SK-N-SH treated with all-trans-retinoic acid at 6 μM for 48 hours (cell line): Measurements from ENCODE around the gene ADNP.

Source experiments
- ATAC-seq: fragments of 200-7000 bp; cut with Tn5 transposase; 3 replicates; pipeline ENCODE4 v1.9.1; 2020; ENCODE audit warnings: mild to moderate bottlenecking, moderate library complexity
- ARNTL ChIP-seq: fragments of 450-650 bp; formaldehyde crosslinking; IDR thresholded peaks from 2 replicates; pipeline ENCODE4 v1.5.0; 2020; ENCODE audit warnings: low read depth, mild to moderate bottlenecking, moderate library complexity, borderline replicate concordance
- BACH2 ChIP-seq: fragments of 250-450 bp; sonication (Bioruptor Pico); IDR thresholded peaks from 2 replicates; pipeline ENCODE4 v1.9.0; 2021; ENCODE audit warnings: mild to moderate bottlenecking, borderline replicate concordance
- CREB5 ChIP-seq: fragments of 250-450 bp; sonication (Bioruptor Pico); IDR thresholded peaks from 2 replicates; pipeline ENCODE4 v1.5.1; 2020; ENCODE audit warnings: low read depth, mild to moderate bottlenecking, moderate library complexity
- CSDC2 ChIP-seq: fragments of 250-450 bp; sonication (Bioruptor Pico); IDR thresholded peaks from 2 replicates; pipeline ENCODE4 v1.5.0; 2020; ENCODE audit warnings: mild to moderate bottlenecking, moderate library complexity
- CSRNP3 ChIP-seq: fragments of 250-450 bp; sonication (Bioruptor Pico); IDR thresholded peaks from 2 replicates; pipeline ENCODE4 v1.5.1; 2021; ENCODE audit warnings: mild to moderate bottlenecking, moderate library complexity
- GLIS3 ChIP-seq: fragments of 250-450 bp; sonication (Bioruptor Pico); IDR thresholded peaks from 2 replicates; pipeline ENCODE4 v1.5.0; 2020; ENCODE audit warnings: mild to moderate bottlenecking, moderate library complexity
- ISL1 ChIP-seq: fragments of 250-450 bp; sonication (Bioruptor Pico); IDR thresholded peaks from 2 replicates; pipeline ENCODE4 v2.1.2; 2022; ENCODE audit warnings: mild to moderate bottlenecking, moderate library complexity
- OSR1 ChIP-seq: fragments of 250-450 bp; sonication (Bioruptor Pico); IDR thresholded peaks from 2 replicates; pipeline ENCODE4 v1.8.0; 2022; ENCODE audit warnings: moderate library complexity, mild to moderate bottlenecking, inconsistent platforms
- PPARA ChIP-seq: fragments of 250-450 bp; sonication (Bioruptor Pico); IDR thresholded peaks from 2 replicates; pipeline ENCODE4 v1.5.0; 2020; ENCODE audit warnings: mild to moderate bottlenecking, borderline replicate concordance
- RARB ChIP-seq: fragments of 250-450 bp; sonication (Bioruptor Pico); IDR thresholded peaks from 2 replicates; pipeline ENCODE4 v1.8.0; 2021; ENCODE audit warnings: mild to moderate bottlenecking, moderate library complexity
- TCF4 ChIP-seq: fragments of 250-450 bp; sonication (Bioruptor Pico); IDR thresholded peaks from 2 replicates; pipeline ENCODE4 v1.8.0; 2021; ENCODE audit warnings: mild to moderate bottlenecking, moderate library complexity, borderline replicate concordance
- TOX ChIP-seq: fragments of 250-450 bp; sonication (Bioruptor Pico); IDR thresholded peaks from 2 replicates; pipeline ENCODE4 v1.8.0; 2021; ENCODE audit warnings: mild to moderate bottlenecking, moderate library complexity, borderline replicate concordance
- ZC3H10 ChIP-seq: fragments of 250-450 bp; sonication (Bioruptor Pico); IDR thresholded peaks from 2 replicates; pipeline ENCODE4 v1.5.1; 2021; ENCODE audit warnings: mild to moderate bottlenecking, moderate library complexity
- ZFP3 ChIP-seq: fragments of 250-450 bp; sonication (Bioruptor Pico); IDR thresholded peaks from 2 replicates; pipeline ENCODE4 v1.5.0; 2020; ENCODE audit warnings: mild to moderate bottlenecking, moderate library complexity
- ZNF565 ChIP-seq: fragments of 450-650 bp; formaldehyde crosslinking; conservative IDR thresholded peaks from 2 replicates; pipeline ENCODE4 v1.5.0; 2020; ENCODE audit warnings: low read depth, mild to moderate bottlenecking, moderate library complexity
- ZNF70 ChIP-seq: fragments of 450-650 bp; formaldehyde crosslinking; IDR thresholded peaks from 2 replicates; pipeline ENCODE4 v1.5.0; 2020; ENCODE audit warnings: mild to moderate bottlenecking, moderate library complexity
- ZNF8 ChIP-seq: fragments of 450-650 bp; formaldehyde crosslinking; IDR thresholded peaks from 2 replicates; pipeline ENCODE4 v1.5.0; 2020; ENCODE audit warnings: mild to moderate bottlenecking, moderate library complexity
- TF ChIP-seq, protein P1 (sequence below): fragments of 250-450 bp; sonication (Bioruptor Pico); IDR thresholded peaks from 2 replicates; pipeline ENCODE4 v1.8.0; 2021; ENCODE audit warnings: low read depth, mild to moderate bottlenecking, moderate library complexity, borderline replicate concordance
- TF ChIP-seq, protein P2 (sequence below): fragments of 250-450 bp; sonication (Bioruptor Pico); IDR thresholded peaks from 2 replicates; pipeline ENCODE4 v1.8.0; 2020; ENCODE audit warnings: mild to moderate bottlenecking, moderate library complexity, borderline replicate concordance
- TF ChIP-seq, protein P3 (sequence below): fragments of 250-450 bp; sonication (Bioruptor Pico); IDR thresholded peaks from 2 replicates; pipeline ENCODE4 v1.5.0; 2020; ENCODE audit warnings: mild to moderate bottlenecking, moderate library complexity

ADNP gene

DNA sequence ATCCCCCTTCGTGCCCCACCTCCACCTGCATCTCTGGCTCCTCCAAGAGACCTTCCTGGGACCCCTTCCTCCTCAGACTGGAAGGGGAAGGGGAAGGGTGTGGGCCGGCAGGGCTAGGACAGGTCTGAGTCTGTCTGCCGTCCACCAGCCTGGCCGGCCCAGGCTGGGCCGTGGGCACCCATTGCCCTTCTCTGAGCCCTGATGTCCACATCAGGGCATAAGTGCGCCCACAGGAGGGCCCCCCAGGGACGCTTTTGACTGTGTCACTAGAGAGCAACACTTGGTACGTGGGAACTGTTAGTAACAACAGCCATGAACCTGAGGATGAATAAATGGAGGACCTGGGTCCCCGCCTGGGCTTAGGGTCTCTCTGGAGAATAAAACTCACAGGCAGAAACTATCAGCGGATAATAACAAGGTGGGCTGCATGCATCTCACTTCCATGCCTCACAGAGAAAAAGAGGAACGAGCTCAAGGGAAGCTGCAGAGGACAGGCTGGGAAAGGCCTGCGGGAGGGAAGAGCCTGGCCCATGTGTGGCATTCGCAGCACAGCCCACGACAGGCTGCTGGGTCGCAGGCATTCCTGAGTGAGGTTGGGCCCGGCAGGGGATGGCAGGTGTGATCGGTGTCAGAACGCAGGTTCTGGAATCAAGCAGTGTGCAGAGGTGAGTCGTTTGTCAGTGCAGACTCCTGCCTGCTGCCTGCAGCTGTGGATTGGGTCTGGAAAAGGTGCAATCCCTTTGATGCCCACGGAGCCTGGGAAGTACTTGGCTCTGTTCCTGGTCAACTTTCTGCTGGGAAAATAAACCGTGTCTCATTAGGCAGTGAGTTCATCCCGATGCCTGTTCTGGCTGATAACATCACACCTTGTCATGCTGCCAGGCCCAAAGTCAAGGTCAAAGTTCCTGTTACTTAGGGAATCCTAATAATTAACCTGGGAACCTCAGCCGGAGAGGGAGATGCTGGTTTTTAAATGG is 75.5 kb downstream of the ADNP start:
- TF ChIP-seq CSDC2 (CRISPR knock-in tag) (no peak), BACH2 (CRISPR knock-in tag) (no peak), OSR1 (CRISPR knock-in tag) (no peak), ZFP3 (CRISPR knock-in tag) (no peak), CREB5 (CRISPR knock-in tag) (no peak), ZC3H10 (CRISPR knock-in tag) (no peak), ISL1 (no peak), RARB (CRISPR knock-in tag) (no peak), ZNF70 (CRISPR knock-in tag) (no peak), GLIS3 (CRISPR knock-in tag) (no peak), CSRNP3 (CRISPR knock-in tag) (no peak), ZNF8 (CRISPR knock-in tag) (no peak)
- TF ChIP-seq, protein P1, sequence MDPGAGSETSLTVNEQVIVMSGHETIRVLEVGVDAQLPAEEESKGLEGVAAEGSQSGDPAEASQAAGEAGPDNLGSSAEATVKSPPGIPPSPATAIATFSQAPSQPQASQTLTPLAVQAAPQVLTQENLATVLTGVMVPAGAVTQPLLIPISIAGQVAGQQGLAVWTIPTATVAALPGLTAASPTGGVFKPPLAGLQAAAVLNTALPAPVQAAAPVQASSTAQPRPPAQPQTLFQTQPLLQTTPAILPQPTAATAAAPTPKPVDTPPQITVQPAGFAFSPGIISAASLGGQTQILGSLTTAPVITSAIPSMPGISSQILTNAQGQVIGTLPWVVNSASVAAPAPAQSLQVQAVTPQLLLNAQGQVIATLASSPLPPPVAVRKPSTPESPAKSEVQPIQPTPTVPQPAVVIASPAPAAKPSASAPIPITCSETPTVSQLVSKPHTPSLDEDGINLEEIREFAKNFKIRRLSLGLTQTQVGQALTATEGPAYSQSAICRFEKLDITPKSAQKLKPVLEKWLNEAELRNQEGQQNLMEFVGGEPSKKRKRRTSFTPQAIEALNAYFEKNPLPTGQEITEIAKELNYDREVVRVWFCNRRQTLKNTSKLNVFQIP: no peak
- TF ChIP-seq, protein P2, sequence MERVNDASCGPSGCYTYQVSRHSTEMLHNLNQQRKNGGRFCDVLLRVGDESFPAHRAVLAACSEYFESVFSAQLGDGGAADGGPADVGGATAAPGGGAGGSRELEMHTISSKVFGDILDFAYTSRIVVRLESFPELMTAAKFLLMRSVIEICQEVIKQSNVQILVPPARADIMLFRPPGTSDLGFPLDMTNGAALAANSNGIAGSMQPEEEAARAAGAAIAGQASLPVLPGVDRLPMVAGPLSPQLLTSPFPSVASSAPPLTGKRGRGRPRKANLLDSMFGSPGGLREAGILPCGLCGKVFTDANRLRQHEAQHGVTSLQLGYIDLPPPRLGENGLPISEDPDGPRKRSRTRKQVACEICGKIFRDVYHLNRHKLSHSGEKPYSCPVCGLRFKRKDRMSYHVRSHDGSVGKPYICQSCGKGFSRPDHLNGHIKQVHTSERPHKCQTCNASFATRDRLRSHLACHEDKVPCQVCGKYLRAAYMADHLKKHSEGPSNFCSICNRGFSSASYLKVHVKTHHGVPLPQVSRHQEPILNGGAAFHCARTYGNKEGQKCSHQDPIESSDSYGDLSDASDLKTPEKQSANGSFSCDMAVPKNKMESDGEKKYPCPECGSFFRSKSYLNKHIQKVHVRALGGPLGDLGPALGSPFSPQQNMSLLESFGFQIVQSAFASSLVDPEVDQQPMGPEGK (CRISPR knock-in tag): no peak
- TF ChIP-seq, all 23 proteins: peak for 0
- ATAC-seq: peak; percentile 76

GRCh38 chr20:50854506-50855249 is 76.6 kb downstream of the ADNP start:
- TF ChIP-seq TCF4 (no peak), ZNF565 (CRISPR knock-in tag) (no peak), TOX (CRISPR knock-in tag) (no peak), OSR1 (CRISPR knock-in tag) (no peak), PPARA (CRISPR knock-in tag) (no peak), BACH2 (CRISPR knock-in tag) (no peak), ARNTL (CRISPR knock-in tag) (no peak), CREB5 (CRISPR knock-in tag) (no peak)
- TF ChIP-seq, protein P3, sequence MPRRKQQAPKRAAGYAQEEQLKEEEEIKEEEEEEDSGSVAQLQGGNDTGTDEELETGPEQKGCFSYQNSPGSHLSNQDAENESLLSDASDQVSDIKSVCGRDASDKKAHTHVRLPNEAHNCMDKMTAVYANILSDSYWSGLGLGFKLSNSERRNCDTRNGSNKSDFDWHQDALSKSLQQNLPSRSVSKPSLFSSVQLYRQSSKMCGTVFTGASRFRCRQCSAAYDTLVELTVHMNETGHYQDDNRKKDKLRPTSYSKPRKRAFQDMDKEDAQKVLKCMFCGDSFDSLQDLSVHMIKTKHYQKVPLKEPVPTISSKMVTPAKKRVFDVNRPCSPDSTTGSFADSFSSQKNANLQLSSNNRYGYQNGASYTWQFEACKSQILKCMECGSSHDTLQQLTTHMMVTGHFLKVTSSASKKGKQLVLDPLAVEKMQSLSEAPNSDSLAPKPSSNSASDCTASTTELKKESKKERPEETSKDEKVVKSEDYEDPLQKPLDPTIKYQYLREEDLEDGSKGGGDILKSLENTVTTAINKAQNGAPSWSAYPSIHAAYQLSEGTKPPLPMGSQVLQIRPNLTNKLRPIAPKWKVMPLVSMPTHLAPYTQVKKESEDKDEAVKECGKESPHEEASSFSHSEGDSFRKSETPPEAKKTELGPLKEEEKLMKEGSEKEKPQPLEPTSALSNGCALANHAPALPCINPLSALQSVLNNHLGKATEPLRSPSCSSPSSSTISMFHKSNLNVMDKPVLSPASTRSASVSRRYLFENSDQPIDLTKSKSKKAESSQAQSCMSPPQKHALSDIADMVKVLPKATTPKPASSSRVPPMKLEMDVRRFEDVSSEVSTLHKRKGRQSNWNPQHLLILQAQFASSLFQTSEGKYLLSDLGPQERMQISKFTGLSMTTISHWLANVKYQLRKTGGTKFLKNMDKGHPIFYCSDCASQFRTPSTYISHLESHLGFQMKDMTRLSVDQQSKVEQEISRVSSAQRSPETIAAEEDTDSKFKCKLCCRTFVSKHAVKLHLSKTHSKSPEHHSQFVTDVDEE (CRISPR knock-in tag): no peak
- no peak for ATAC-seq
